GM23248 (cell line): ENCODE results near the gene BET1.

Experiments used
- EZH2 ChIP-seq: fragments of 200-600 bp; sonication (generic); IDR thresholded peaks from 2 replicates; pipeline ENCODE4 v1.6.1; 2018; ENCODE audit warnings: antibody characterized with exemption, mild to moderate bottlenecking; ENCODE audit not compliant: insufficient read depth, poor library complexity, severe bottlenecking
- EZH2phosphoT487 ChIP-seq: fragments of 200-600 bp; sonication (generic); IDR thresholded peaks from 2 replicates; pipeline ENCODE4 v1.6.1; 2018; ENCODE audit warnings: antibody characterized with exemption, moderate library complexity, mild to moderate bottlenecking, low read depth; ENCODE audit not compliant: insufficient read depth

GRCh38 chr7:93949423-93949822 lies 54.7 kb downstream of the BET1 start:
- TF ChIP-seq EZH2 (no peak), EZH2phosphoT487 (0 out of 2 replicates have a peak, but pooled peaks have one; percentile 61)
